GM18909 (cell line): ENCODE measurements around the gene FBXO36.

Source experiments
- ATAC-seq: cut with Tn5 transposase; IDR thresholded peaks from one replicate; pipeline ENCODE4 v1.9.1; 2021; ENCODE audit warnings: mild to moderate bottlenecking; ENCODE audit not compliant: unreplicated experiment, poor library complexity

Gene FBXO36

GRCh38 chr2:230023313-230023712 lies 101.0 kb downstream of the FBXO36 start:
- ATAC-seq, result no peak

- no peak for ATAC-seq
Observed at GRCh38 chr2:230042195-230042594, 119.9 kb downstream of the FBXO36 start.

DNA sequence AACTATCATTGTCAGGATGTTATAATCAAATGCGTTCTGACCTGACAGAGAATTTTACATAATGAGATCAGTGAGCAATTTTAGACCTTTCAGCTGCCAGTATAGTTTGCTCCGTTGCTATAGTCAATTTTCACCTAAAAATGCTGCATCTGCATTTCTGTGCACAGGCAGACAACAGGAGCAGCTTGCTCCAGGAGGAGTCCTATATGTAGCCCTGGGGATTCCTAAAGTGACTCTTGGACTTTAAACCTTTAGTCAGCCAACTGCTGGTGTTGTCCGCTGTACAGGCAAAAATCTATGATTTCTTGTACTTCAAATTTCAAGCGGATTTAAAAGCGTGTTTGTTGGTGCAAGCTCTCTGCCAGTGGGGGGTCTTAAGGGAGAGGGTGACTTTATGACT lies 120.7 kb downstream of the FBXO36 start:
- ATAC-seq, result no peak

GRCh38 chr2:230043461-230043860 lies 121.2 kb downstream of the FBXO36 start:
- no peak for ATAC-seq

DNA sequence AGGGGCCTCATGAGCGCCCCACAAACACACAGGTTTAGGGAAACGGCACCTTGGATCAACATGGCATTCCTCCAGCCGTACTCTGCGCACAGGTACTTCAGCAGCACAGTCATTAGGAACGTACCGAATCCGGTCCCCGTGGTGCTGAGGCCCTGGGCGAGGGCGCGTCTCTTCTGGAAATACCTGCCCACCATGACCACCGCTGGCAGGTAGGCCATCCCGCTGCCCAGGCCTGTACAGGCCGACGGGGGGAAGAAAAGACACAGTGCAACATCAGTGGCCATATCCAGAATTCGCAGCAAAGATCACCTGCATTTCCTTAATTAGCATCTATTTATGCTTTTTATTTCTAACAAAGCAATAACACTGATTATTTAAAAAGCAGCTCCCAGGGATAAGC lies 124.2 kb downstream of the FBXO36 start:
- ATAC-seq, result no peak

GRCh38 chr2:230048010-230048671 lies 125.8 kb downstream of the FBXO36 start:
- ATAC-seq, result no peak

DNA sequence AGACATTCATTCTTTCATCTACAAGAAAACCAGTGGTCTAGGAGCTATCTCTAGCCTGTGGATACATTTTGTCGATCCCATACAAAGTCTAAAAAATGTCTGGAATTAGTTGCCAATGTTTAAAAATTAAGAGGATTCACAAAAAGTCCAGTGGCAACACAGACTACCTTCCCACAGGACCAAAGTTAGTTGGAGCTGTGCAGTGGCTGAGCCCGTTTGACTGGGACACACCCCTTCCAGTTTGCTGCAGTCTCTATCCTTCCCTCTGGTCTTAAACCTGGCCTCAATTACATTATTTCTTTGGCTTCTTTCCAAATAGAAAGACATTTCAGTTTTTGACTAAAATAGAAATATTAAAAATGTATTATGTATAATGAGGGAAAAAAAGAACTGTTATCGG lies 127.8 kb downstream of the FBXO36 start:
- no peak for ATAC-seq

GRCh38 chr2:230052299-230052698 lies 130.0 kb downstream of the FBXO36 start:
- ATAC-seq, result no peak

DNA sequence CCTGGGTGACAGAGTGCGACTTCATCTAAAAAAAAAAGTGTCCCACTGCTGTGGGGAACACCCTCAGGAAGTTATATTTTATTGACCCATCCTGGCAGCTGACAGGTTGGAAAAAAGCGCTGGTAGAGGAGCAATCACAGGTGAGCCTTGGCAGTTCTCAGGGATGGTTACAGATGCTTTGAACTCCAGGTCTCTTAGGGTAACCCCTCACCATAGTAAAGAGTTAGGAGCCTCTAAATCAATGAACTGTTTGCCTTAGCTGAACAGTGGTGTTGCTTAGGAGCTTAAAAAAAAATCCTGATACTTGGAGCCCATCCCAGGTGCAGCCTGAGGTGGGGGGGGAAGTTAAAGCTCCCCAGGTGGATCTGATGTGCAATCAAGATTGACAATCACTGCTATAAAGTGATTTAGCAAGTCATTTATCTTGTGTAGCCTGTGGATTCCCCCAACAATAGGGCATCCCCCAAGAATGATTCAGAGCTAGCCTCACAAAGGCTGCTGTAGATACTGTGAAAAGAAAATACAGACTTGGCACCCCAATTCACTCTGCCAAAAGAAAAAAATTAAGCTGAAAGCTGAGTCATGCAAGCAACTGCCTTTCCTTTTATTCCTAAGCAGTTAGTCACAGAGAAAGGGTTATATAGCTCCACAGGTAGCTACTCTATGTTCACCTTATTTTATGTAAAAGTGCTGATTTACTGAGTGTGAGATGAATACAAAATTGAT lies 131.6 kb downstream of the FBXO36 start:
- no peak for ATAC-seq

- no peak for ATAC-seq
Observed at GRCh38 chr2:230060672-230061293, 138.5 kb downstream of the FBXO36 start.
